CD1c-positive myeloid dendritic cell (primary cell): ENCODE data around the gene SUOX.
"Not testable (repeated sequence)": the region's sequence is repeated elsewhere in the genome, so short reads cannot be mapped to it uniquely, and the experiment has no call there.

Source experiments
- DNase-seq: peaks from one replicate; pipeline ENCODE4 v3.0.0-alpha.2; 2016; ENCODE audit errors: extremely low spot score

Gene SUOX

DNA sequence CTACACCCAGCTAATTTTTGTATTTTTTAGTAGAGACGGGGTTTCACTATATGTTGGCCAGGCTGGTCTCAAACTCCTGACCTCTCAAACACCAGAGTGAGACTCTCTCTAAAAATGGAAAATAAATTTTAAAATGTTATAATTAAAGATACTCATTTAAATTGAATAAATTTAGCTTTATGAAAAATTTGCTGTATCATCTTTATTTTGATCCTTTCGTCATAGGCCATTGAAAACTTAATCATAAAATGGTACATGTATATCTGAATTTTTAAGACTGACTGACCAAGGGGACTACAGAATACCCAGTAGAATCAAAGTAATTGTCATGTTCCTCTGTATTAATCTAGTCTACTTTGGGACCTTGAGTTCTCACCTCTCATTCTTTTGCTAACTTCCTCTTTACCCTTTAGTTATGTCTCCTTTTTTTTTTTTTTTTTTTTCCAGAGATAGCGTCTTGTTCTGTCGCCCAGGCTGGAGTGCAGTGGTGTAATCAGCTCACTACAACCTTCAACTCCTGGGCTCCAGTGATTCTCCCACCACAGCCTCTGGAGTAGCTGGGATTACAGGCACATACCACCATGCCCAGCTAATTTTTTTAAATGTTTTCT, 13.7 kb upstream of the SUOX start:
- no peak for DNase-seq

DNA sequence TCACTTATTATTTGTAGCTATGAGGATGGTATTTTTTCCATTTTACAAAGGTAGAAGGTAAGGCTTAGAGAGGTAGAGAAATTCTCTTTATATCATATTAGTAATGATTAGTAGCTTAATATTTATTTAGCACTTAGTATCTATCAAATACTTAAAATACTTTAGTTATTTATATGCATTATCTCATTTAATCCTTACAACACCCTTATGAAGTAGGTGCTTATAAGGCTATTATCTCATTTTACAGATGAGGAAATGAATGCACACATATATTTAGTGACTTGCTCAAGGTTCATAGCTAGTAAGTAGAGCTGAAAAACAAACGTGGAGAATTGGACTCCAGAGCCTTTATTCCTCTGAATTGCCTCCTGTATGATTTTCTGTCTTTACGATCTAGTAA, 12.2 kb upstream of the SUOX start:
- DNase-seq: no peak

GRCh38 chr12:55985341-55985740, 11.7 kb upstream of the SUOX start:
- no peak for DNase-seq

- DNase-seq: not testable (repeated sequence)
Measured at GRCh38 chr12:55985976-55986375, 11.1 kb upstream of the SUOX start.

GRCh38 chr12:55991110-55991509, 6.0 kb upstream of the SUOX start:
- no peak for DNase-seq

DNA sequence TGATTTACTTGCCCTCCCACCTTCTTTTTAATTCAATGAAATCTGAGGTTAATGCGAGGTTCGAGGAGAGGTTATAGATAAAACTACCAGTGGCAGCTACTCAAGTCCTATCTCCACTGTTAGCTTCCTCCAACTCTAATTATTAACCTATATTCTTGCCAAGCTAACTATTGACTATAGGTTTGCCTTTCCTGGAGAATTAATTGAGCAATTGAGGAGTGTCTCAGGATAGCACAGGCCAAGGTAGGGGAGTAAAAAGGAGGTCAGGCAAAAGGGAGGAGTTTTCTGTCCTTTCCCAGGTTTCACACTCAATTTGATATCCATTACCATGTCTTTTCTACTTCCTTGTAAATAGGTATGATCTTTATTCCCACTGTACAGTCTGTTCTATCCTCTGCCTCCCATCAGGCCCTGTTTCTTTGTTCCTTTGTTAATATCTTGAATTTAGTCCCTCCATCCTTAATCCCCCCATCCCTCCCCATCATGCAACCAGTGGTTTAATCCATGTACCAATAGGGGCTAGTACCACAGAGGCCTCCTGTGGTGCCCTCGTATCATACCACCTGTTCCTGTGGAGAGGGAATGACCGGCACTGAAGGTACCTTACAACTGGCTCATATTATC, 3.7 kb upstream of the SUOX start:
- DNase-seq: no peak

GRCh38 chr12:55995366-55995765, 1.7 kb upstream of the SUOX start:
- no peak for DNase-seq

GRCh38 chr12:55996201-55996714, 818 bp upstream of the SUOX start:
- DNase-seq: peak; percentile 85

GRCh38 chr12:55997535-55997859, 421 bp downstream of the SUOX start:
- no peak for DNase-seq

GRCh38 chr12:55999522-55999921, 2.4 kb downstream of the SUOX start:
- not testable (repeated sequence) for DNase-seq

GRCh38 chr12:55999999-56000540, 3.0 kb downstream of the SUOX start:
- not testable (repeated sequence) for DNase-seq

GRCh38 chr12:56001487-56002100, 4.5 kb downstream of the SUOX start:
- no peak for DNase-seq

GRCh38 chr12:56003376-56003775, 6.3 kb downstream of the SUOX start:
- peak; percentile 86 for DNase-seq

GRCh38 chr12:56004211-56004610, 7.1 kb downstream of the SUOX start:
- no peak for DNase-seq

DNA sequence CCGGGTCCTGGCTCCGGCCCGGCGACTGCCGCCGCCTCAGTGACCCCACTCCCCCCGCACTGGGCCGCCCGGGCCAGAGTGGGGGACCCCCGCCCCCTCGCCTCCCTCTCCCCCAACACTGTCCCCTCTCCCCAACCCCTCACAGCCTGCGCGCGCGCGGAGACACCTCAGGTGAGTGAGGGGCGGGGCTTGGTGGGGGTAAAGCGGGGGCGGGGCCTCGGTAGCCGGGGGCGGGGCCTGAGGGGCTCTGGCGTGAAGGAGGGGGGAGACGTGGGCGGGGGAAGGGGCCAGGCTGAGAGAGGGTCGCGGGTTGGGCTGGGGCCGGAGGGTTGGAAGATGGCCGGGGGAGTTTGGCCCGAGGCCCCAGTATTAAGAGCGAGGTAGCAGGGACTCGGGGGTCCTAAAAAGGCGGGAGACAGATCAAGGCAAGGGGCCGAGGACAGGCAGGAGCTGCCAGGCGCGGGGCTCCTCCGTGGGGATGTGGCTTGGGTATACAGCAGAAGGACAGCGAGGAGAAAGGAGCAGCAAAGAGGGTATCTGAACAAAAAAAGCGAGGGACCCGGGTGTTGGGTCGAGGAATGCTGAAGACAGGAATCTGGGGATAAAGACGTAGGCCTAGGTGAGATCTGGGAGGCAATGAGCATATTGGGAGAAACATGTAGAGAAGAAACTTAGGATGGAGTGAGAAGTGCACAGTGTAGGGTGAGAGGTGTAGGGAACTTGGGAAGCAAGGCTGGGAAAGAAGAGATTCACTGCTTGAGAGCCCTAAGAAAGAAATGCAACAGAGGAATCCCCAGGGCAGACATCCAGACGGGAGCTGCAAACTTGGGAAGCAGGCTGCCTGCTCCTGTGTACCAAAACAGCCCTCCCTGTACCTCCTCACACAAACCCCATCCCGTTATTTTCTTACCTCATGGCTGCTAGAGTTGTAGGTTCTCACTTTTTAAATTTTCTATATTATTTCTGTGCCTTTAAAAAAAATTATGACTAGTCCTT, 10.8 kb downstream of the SUOX start:
- DNase-seq: peak; percentile 18

GRCh38 chr12:56010111-56010570, 13.1 kb downstream of the SUOX start:
- no peak for DNase-seq

- DNase-seq: no peak
Measured at GRCh38 chr12:56011509-56012090, 14.5 kb downstream of the SUOX start.

GRCh38 chr12:56013482-56013881, 16.4 kb downstream of the SUOX start:
- peak; percentile 15 for DNase-seq

DNA sequence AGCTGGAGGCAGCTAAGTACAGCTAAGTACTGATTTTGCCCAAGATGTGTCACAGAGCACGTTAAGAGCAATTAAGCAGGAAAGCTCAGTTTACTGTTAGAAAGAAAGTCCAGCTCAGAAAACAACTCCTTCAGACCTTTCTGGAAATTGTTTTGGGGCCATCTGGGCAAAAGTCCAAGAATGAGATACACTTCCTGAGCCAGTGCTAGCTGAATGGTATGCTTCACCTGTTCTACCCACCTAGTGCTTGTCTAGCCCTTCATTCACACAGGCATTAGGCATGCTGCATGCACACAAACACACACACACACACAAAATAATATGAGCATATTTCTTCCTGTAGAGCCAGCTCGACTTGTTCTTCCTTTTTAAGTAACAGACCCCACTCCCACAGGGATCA, 17.1 kb downstream of the SUOX start:
- DNase-seq: no peak

- no peak for DNase-seq
Measured at GRCh38 chr12:56017181-56017580, 20.1 kb downstream of the SUOX start.

GRCh38 chr12:56018356-56018755, 21.3 kb downstream of the SUOX start:
- no peak for DNase-seq
